Neutrophil (primary cell): ENCODE measurements around the gene SCP2.

Experiments used
- H3K27ac ChIP-seq: fragments of 200-600 bp; sonication (generic); 2 replicates; pipeline ENCODE4 v1.5.1; 2016; ENCODE audit warnings: mild to moderate bottlenecking, moderate library complexity
- H3K27me3 ChIP-seq: fragments of 200-600 bp; sonication (generic); 2 replicates; pipeline ENCODE4 v1.6.0; 2016; ENCODE audit warnings: mild to moderate bottlenecking
- H3K36me3 ChIP-seq: fragments of 200-600 bp; sonication (generic); 2 replicates; pipeline ENCODE4 v1.5.1; 2017
- H3K4me1 ChIP-seq, 2 experiments: fragments of 200-600 bp in 1 of 2; sonication (generic) in 1 of 2; 1 replicate in 1 of 2; 2 replicates in 1 of 2; pipeline versions ENCODE4 v1.5.1 to v1.6.1; 2013 to 2016; ENCODE audit warnings: low read depth in 1 of 2, low read length in 1 of 2, mild to moderate bottlenecking in 1 of 2, moderate library complexity in 1 of 2; ENCODE audit not compliant: control insufficient read depth in 1 of 2, insufficient read depth in 1 of 2
- H3K4me3 ChIP-seq, 2 experiments: fragments of 200-600 bp in 1 of 2; sonication (generic) in 1 of 2; 1 replicate in 1 of 2; 2 replicates in 1 of 2; pipeline ENCODE4 v1.5.1; 2013 to 2016; ENCODE audit warnings: low read depth in 1 of 2, low read length in 1 of 2, mild to moderate bottlenecking in 1 of 2, moderate library complexity in 1 of 2
- H3K9me3 ChIP-seq: fragments of 200-600 bp; sonication (generic); 2 replicates; pipeline ENCODE4 v1.5.1; 2016
- TF ChIP-seq, protein P1 (sequence below): fragments of 200-600 bp; sonication (generic); IDR thresholded peaks from 2 replicates; pipeline ENCODE4 v1.5.1; 2016; ENCODE audit warnings: antibody characterized with exemption

The SCP2 gene

DNA sequence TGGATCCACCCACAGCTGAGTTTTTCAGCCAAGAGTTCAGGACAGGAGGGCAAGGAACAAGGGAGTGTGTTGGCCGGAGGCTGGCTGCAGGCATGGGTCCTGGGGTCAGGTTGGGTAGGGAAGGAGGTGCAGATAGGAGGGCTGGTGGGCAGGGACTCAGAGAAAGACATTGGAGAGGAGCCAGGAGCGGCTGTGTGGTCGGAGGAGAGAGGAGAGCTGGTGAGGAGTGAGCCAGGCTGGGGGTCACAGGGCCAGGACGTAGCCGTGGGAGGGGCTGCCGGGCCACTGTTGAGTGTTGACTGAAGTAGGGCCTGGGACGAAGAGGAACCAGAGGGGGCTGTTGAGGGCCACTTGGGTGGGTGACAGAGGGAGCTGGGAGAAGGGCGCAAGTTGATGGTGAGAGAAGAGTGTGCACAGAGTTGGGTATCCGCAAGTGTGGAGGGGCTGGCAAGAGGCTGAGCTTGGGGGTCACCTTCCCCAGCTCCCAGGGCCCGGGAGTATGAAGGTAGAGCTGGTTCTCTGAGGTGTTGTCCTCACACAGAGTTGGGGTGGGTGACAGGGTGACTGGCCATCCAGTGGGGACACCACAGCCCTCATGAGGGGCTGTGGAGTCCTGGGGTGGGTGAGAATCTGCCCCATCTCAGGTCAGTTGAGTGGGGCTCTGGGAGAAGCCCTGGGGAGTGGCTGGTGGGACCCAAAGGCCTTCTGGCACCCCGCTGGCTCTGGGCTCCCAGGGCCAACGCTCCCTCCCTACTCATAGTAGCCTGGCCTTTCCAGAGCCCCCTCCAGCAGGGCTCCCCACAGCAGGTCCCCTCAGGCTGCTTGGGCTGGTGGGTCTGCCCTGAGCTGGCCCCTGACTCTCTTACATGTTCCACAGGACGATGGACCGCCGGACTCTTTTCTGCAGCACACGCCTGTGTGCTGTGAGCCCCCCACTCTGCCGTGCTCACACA lies 156.8 kb downstream of the SCP2 start:
- Histone ChIP-seq H3K27ac (no peak overlapping the region), H3K9me3 (no peaks in the 10 kb centered on the region), H3K27me3 (no peaks in the 10 kb centered on the region), H3K4me3 (no peak overlapping the region), H3K36me3 (no peaks in the 10 kb centered on the region), H3K4me1 (no peaks in the 10 kb centered on the region)
- TF ChIP-seq, protein P1, sequence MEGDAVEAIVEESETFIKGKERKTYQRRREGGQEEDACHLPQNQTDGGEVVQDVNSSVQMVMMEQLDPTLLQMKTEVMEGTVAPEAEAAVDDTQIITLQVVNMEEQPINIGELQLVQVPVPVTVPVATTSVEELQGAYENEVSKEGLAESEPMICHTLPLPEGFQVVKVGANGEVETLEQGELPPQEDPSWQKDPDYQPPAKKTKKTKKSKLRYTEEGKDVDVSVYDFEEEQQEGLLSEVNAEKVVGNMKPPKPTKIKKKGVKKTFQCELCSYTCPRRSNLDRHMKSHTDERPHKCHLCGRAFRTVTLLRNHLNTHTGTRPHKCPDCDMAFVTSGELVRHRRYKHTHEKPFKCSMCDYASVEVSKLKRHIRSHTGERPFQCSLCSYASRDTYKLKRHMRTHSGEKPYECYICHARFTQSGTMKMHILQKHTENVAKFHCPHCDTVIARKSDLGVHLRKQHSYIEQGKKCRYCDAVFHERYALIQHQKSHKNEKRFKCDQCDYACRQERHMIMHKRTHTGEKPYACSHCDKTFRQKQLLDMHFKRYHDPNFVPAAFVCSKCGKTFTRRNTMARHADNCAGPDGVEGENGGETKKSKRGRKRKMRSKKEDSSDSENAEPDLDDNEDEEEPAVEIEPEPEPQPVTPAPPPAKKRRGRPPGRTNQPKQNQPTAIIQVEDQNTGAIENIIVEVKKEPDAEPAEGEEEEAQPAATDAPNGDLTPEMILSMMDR = no peak

DNA sequence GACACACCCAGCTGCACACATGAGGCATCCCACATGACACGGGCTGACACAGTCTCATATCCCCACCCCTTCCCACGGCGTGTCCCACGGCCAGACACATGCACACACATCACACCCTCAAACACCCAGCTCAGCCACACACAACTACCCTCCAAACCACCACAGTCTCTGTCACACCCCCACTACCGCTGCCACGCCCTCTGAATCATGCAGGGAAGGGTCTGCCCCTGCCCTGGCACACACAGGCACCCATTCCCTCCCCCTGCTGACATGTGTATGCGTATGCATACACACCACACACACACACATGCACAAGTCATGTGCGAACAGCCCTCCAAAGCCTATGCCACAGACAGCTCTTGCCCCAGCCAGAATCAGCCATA lies 157.5 kb downstream of the SCP2 start:
- H3K4me1 ChIP-seq = no peaks in the 10 kb centered on the region
- no peaks in the 10 kb centered on the region for H3K27me3 ChIP-seq

DNA sequence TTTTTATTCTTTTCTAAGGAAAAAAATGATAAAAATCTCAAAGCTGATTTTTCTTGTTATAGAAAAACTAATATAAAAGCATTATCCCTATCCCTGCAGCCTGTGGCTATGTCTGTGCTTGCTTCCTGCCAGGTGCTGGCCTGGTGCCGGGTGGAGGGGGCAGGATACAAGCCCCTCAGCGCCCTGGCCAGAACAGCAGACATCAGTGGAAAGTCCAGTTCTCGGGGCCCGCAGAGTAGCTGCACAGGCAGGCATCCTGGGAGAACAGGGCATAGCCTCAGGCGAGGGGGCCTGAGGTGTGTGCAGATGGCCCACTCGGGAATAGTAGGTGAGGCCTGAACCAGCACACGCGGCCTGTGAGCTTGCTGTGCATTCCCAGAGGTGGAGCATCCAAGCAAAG lies 158.3 kb downstream of the SCP2 start:
- H3K4me1 ChIP-seq = no peaks in the 10 kb centered on the region
- no peaks in the 10 kb centered on the region for H3K27me3 ChIP-seq
- H3K9me3 ChIP-seq = no peaks in the 10 kb centered on the region
- H3K4me3 ChIP-seq = no peak overlapping the region
- H3K36me3 ChIP-seq = no peaks in the 10 kb centered on the region
- no peak overlapping the region for H3K27ac ChIP-seq
- TF ChIP-seq, protein P1 = no peak

More for the DNA sequence above, 157.5 kb downstream of the SCP2 start:
- no peak overlapping the region for H3K4me3 ChIP-seq
- H3K36me3 ChIP-seq = no peaks in the 10 kb centered on the region
- H3K9me3 ChIP-seq = no peaks in the 10 kb centered on the region
- no peak overlapping the region for H3K27ac ChIP-seq
- TF ChIP-seq, protein P1 = no peak

DNA sequence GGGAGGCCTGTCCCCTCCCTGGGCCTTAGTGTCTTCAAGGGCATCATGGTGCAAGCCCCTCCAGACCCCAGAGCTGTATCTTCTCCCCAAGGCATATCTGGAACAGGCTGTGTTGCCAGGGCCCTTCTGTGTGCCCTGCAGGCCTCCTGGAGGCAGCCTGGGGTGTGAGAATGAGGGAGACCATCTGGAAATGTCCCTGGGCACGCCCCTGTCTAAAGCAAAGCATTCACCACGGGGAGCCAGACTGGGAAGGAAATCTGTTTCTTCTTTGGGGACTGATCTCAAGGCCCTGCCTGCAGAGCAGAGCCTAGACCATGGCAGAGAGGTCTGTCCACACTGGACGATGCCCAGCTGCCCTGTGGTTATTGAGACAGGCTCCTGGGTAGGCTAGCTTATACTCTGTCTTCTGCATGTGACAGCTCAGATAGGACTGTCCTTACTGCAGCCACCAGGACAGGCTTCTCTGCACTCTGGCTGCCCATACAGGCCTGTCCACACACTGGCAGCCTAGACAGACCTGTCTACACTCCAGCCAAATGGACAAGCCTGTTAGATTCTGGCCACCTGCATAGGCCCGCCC lies 159.5 kb downstream of the SCP2 start:
- no peak overlapping the region for H3K27ac ChIP-seq
- no peaks in the 10 kb centered on the region for H3K9me3 ChIP-seq

DNA sequence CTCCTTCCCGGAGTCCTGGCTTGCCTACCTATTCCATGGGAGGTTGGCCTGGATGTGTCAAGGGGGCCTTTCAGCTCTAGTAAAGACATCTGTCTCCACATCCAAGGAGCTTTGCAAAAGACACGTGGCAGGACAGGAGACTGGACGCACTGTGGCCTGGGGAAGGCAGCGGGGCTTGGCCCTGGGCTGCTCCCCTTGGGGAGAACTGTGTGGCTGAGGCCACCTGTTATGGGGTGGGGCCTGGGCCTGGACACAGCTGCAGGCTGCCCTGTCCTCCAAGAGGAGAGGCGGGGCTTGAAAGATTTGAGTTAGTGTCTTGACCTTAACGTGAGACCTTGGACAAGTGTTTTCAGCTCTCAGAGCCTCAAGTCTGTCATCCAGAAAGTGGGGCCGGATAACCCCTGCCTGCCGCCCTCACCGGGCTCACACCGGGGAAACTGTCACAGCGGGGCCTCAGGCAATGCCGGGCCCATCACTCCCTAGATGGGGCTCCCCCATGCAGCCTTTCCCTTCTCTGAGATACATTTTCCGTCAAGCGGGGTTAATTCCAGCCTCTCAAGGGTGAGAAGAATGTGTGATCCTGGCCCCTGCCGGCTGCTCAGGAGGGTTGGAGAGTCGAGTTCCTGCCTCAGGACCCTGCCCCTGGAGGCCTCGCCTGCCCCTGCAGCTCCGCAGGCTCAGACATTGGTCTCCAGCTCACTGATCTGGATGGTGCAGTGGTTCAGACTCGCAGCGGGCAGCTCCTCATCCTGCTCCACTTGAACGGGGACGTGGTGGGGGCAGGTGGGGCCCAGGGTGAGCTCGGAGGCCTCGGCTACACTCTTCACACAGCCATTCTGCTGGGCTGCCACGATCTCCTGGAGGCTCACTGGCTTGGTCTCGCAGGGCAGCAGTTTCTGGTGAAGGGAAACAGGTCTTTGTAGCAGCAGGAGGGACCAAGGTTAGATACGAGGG lies 160.5 kb downstream of the SCP2 start:
- H3K9me3 ChIP-seq = no peaks in the 10 kb centered on the region
- H3K27me3 ChIP-seq = no peaks in the 10 kb centered on the region
- TF ChIP-seq, protein P1 = no peak
- no peak overlapping the region for H3K4me3 ChIP-seq
- H3K36me3 ChIP-seq = no peaks in the 10 kb centered on the region
- no peak overlapping the region for H3K27ac ChIP-seq
- H3K4me1 ChIP-seq = no peaks in the 10 kb centered on the region

More for the DNA sequence above, 159.5 kb downstream of the SCP2 start:
- H3K27me3 ChIP-seq = no peaks in the 10 kb centered on the region
- TF ChIP-seq, protein P1 = no peak
- no peak overlapping the region for H3K4me3 ChIP-seq
- no peaks in the 10 kb centered on the region for H3K4me1 ChIP-seq
- no peaks in the 10 kb centered on the region for H3K36me3 ChIP-seq
